Fibroblast of pulmonary artery (primary cell): ENCODE data around the gene CYBRD1.

Source experiments
- DNase-seq: peaks from one replicate; pipeline ENCODE4 v3.0.0-alpha.2; 2010; ENCODE audit warnings: low read depth
- H3K4me3 ChIP-seq: replicated peaks from 2 replicates; pipeline ENCODE4 v1.5.1; 2011; ENCODE audit warnings: low read depth, mild to moderate bottlenecking, control low read depth, low read length, moderate library complexity
- TF ChIP-seq, protein P1 (sequence below): IDR thresholded peaks from 2 replicates; pipeline ENCODE4 v1.5.1; 2011; ENCODE audit warnings: mild to moderate bottlenecking, control low read depth, low read length, inconsistent platforms; ENCODE audit errors: missing control alignments

The CYBRD1 gene, protein sequence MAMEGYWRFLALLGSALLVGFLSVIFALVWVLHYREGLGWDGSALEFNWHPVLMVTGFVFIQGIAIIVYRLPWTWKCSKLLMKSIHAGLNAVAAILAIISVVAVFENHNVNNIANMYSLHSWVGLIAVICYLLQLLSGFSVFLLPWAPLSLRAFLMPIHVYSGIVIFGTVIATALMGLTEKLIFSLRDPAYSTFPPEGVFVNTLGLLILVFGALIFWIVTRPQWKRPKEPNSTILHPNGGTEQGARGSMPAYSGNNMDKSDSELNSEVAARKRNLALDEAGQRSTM

DNA sequence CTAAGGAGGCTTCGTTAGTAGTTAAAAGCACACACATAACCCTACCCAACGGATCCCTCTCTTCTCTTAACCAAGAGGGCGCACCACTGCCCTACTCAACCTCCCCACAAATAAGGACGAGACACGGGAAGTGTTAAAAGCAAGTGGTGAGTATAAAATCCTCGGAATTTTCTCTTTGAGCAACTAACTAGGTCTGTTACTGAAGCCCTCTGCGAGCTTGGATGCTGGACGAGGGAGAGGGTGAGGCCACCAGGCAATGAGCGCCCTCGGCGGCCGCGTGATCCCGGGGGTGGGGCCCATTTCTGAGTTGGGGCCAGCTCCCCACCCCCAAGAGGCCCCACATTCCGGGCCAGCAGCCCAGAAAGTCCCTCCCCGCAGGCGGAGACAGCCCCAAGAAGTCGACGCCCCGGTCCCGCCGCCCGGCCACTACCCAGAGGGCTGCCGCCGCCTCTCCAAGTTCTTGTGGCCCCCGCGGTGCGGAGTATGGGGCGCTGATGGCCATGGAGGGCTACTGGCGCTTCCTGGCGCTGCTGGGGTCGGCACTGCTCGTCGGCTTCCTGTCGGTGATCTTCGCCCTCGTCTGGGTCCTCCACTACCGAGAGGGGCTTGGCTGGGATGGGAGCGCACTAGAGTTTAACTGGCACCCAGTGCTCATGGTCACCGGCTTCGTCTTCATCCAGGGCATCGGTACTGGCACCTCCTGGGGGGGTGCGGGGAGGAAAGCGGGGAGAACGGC is at the start of gene CYBRD1:
Gene CYBRD1 (plus strand): TSS at position 423 of the 736 bp plus-strand sequence. CDS start 72 bp downstream, at position 495.
- DNase-seq: peak; percentile 91
- peak within 1 kb of the TSS; percentile 93 for H3K4me3 ChIP-seq
- TF ChIP-seq, protein P1, sequence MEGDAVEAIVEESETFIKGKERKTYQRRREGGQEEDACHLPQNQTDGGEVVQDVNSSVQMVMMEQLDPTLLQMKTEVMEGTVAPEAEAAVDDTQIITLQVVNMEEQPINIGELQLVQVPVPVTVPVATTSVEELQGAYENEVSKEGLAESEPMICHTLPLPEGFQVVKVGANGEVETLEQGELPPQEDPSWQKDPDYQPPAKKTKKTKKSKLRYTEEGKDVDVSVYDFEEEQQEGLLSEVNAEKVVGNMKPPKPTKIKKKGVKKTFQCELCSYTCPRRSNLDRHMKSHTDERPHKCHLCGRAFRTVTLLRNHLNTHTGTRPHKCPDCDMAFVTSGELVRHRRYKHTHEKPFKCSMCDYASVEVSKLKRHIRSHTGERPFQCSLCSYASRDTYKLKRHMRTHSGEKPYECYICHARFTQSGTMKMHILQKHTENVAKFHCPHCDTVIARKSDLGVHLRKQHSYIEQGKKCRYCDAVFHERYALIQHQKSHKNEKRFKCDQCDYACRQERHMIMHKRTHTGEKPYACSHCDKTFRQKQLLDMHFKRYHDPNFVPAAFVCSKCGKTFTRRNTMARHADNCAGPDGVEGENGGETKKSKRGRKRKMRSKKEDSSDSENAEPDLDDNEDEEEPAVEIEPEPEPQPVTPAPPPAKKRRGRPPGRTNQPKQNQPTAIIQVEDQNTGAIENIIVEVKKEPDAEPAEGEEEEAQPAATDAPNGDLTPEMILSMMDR: no peak

DNA sequence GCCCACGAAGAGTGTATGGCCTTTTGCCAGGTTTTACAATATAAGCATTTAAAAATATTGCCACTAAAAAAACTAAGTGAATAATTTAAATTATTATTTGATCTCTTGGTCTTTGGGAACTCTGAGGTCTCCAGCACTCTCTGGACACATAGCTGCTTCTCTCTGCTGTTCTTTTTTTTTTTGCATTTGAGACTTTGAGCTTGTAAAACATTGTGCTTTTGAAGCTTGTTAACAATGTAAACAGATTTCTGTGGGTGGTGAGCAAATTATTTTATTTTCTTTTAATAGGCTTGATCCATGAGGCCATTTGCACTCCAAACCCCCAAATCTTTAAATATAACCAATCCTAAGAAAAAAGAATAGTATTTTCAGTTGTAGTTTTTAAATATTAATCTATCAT is 46.3 kb upstream of the CYBRD1 start:
- no peak for DNase-seq
- H3K4me3 ChIP-seq: no peak overlapping the region
- TF ChIP-seq, protein P1: no peak

DNA sequence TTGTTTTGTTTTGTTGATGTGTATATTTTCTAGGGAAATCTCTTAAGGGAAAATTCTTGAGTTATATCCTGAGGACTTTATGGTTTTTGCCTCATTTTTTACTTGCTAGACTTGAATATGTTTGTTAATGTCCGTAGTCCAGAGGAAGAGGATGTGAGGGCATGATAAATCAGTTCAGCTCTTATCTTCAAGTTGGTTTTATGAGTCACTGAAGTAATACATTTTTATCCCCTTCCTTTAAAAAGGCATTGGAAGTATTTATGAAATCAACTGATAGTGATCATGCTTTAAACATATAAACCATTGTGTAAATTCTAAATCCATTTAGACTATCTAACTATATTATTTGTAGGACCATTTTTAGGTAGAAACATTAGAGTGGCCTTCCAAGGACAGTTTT is 43.9 kb upstream of the CYBRD1 start:
- TF ChIP-seq, protein P1: no peak
- DNase-seq: peak; percentile 53
- no peak overlapping the region for H3K4me3 ChIP-seq

DNA sequence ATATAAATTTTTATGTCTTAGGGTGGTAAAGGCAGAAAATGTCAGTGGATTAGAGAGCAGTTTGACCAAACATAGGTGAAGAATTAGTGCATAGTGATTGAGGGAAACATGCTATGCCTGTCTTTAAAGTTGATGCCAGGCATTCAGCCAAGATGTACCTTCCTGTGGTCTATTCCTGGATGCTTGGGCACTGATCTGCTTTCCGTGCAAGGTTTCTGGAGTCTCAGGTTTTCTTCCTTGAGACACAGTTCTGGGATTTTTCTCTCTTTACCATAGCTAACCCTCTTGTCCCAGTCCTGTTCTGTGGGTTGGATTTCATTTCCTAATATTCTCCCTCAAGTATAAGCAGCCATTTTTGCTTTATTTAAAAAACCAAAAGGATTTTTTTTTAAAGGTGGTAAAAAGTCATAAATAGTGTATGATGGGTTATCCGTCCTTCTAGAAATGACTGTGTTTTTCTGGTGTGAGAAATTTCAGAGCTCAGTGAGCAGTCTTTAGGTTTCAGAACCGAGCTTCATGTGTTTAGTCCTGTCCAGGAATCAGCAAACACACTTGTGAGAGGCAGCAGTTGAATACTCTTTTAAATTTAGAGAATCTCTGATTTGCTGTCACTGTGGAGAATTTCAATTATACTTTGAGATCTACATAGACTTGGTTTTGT is 43.0 kb upstream of the CYBRD1 start:
- TF ChIP-seq, protein P1: no peak
- no peak overlapping the region for H3K4me3 ChIP-seq
- DNase-seq: peak; percentile 6

DNA sequence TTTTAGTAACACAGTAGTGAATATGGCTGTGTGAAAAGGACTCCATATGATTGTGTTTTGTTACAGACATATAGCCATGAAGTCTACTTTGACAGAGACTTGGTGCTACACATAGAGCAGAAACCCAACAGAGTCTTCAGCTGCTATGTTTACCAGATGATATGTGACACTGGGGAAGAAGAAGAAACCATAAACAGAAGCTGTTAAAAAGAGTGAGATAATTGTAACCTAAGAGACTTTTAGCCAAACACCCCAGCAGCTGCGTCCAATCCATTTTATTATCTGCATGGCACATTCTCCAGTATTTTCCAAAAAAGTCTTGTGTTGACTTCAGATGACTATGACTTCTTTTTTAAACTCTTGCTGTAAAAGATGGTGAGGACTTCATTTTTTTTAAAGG is 41.4 kb upstream of the CYBRD1 start:
- H3K4me3 ChIP-seq: no peak overlapping the region
- DNase-seq: no peak
- TF ChIP-seq, protein P1: no peak

DNA sequence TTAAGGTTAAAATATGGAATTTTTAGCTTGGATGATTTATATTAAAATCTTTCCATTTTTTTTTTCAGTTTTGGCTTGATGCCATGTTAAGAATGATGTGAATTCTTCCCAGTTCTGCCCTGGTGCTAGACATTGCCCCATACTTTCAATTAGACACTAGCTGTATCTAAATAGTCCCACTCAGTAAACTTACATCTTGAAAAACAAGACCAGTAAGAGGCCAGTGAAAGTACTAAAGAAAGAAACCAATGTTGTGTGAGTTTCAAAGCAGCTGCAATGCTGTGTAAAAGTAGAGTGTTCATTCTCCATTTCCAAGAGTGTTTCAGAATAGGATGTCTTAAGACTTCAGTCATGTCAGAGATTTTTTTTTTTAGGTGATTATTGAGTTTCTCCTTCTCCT is 40.0 kb upstream of the CYBRD1 start:
- TF ChIP-seq, protein P1: no peak
- H3K4me3 ChIP-seq: no peak overlapping the region
- DNase-seq: no peak
